Measurements from ENCODE around the gene AGAP1.

Gene AGAP1

GRCh38 chr2:235903782-235904584 is 410.1 kb downstream of the AGAP1 start:
- DNase-seq = no peak

- no peak for DNase-seq
These were observed 410.7 kb downstream of the AGAP1 start for GRCh38 chr2:235904585-235904931.

- DNase-seq = no peak
These were observed 415.0 kb downstream of the AGAP1 start for GRCh38 chr2:235908826-235909225.

DNA sequence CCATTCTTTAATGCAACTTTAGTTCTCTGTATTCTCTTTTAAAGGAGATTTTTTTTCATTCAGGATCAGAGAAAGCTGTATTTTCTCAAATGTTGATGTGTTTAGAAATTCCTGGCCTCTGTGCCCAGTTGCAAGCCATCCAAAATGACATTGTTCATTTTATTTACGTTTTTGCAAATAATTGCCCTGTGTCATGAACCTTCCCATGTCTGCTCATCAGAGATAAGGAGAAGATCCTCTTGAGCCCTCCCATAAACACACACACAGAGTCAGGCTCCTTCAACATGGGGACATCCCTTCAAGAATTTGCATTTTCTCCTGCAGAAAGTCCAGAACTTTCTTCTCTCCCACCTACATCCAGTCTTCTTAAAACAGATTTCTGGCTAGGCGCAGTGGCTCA is 415.5 kb downstream of the AGAP1 start:
- no peak for DNase-seq

DNA sequence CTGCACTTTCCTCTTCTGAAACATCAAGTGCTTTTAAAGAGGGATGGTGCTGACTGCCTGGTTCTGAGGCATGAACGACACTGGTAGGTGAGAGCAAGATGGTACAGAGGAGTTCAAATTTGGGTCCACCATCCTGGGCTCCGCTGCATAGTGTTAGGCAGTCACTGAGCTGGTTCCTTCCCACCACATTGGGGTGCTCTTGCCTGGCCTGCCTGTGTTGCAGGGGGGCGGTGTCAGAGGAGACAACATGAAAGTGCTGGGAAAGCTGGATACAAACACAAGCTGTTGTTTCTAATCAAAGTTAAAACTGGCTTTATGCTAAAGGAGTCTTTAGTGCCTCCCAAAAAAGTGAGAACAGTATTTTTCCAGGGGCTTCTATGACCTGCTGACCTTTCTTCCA is 416.2 kb downstream of the AGAP1 start:
- DNase-seq = no peak

DNA sequence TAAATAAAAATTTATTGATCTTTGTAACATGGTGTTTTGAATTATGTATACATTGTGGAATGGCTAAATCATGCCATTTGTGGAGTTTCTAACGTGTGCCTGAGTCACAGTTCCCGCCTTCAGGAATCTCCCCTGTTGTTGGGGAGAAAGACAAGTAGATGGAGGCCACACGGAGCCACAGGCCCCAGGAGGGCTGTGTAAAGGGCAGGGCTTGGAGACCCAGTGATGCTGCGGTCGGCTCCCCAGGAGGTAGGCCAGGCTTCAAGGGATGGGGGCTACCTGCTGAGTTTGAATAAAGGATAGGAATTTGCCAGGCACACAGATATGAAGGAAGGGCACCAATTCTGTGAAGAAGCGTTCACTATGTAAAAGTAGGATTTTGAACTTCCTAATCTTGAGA is 417.3 kb downstream of the AGAP1 start:
- no peak for DNase-seq

DNA sequence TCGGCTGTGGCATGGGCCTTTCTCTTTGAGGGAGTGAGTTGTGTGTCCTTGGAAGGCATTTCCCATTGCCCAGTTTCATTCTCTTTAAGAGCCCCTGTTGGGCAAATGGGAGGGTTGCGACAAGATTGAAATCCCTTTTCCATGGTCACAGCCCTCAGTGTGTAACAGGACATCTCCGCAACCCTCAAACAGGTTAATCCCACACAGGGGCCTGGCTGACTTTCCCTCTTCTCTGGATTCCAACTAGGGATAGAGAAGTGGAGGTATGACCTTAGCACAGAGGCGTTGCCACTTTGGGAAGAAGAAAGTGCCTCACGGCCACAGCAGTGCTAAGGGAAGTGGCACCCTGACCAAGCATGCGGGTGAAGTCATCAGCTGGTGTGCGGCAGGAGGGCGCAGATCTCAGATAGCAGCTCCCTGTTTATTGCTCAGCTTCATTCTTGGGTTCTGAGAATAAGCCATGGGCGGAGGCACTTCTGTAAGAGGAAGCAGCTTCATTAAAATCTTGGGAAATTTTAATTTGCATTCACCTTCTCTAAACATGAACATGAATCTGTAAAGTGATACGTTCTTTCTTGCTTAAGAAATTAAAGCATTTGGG is 417.9 kb downstream of the AGAP1 start:
- DNase-seq = no peak

DNA sequence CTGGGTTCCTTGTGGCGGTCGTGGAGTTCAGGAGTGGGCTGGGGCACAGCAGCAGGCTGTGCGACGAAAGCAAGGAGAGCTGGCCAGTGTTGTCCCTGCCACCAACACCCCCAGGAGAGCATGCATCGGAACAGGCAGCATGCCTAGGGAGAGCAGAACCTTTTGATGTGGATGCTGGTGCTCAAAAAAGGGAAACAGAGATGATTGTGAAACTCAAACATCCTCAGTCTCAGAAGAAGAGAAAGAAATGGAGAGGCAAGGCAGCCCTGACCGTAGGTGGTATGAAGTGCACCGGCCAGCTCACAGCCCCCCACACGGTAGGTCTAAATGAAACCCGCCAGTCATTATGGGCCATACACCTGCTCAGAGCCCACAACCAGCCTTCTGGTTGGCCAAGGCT is 420.9 kb downstream of the AGAP1 start:
- DNase-seq = no peak

- DNase-seq = no peak
These were observed 423.7 kb downstream of the AGAP1 start for GRCh38 chr2:235917506-235917905.

GRCh38 chr2:235918876-235919275 is 425.0 kb downstream of the AGAP1 start:
- DNase-seq = no peak

DNA sequence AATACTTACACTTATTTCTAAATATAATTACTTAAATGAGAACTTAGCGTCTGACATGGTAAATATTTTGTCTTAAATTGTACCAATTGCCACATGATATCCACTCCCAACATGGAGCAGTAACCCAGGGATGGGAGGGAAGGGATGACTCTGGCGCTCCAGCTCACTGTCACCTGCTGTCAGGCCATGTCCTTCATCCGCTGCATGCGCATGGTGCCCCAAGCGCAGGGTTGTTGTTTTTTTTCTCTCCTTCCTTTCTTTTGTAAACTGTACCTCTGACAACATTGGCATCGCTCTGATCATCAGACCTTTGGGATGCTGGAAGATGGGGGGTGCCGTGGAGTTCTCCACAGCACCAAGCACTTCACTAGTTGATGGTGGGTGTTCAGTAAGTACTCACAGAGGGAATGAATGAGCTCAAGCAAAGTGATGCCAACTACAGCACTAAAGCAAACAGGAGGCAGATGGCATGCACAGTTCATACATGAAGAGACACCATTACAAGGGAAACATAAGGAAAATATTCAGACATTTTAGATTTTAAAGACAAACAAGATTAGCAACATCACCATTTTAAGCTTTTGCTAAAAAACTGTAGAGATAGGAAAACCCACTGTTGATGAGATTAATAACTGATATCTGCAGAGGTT is 426.5 kb downstream of the AGAP1 start:
- DNase-seq = no peak

GRCh38 chr2:235921508-235922191 is 427.8 kb downstream of the AGAP1 start:
- DNase-seq = no peak

GRCh38 chr2:235922839-235923238 is 429.0 kb downstream of the AGAP1 start:
- no peak for DNase-seq

GRCh38 chr2:235923859-235924674 is 430.2 kb downstream of the AGAP1 start:
- DNase-seq = no peak

- no peak for DNase-seq
These were observed 430.8 kb downstream of the AGAP1 start for GRCh38 chr2:235924675-235925063.

- DNase-seq = no peak
These were observed 431.5 kb downstream of the AGAP1 start for GRCh38 chr2:235925250-235925919.

DNA sequence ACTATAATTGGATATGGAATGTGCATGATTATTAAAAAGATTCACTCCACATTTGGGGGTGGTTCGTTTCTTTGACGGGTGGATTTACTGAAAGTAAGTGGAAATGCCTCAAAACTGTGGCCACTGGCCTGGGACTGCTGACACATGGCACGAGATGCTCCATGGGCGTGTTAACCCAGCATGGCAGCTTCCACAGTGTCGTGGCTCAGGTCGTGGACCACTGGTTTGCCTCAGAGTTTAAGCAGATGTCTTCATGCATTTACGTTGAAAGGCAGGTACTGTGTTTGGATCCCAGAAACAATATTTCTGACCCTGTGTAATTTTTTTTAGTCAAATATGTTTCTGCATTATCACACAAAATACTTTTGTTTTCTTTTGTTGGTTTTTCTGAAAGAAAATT is 432.4 kb downstream of the AGAP1 start:
- DNase-seq = no peak

DNA sequence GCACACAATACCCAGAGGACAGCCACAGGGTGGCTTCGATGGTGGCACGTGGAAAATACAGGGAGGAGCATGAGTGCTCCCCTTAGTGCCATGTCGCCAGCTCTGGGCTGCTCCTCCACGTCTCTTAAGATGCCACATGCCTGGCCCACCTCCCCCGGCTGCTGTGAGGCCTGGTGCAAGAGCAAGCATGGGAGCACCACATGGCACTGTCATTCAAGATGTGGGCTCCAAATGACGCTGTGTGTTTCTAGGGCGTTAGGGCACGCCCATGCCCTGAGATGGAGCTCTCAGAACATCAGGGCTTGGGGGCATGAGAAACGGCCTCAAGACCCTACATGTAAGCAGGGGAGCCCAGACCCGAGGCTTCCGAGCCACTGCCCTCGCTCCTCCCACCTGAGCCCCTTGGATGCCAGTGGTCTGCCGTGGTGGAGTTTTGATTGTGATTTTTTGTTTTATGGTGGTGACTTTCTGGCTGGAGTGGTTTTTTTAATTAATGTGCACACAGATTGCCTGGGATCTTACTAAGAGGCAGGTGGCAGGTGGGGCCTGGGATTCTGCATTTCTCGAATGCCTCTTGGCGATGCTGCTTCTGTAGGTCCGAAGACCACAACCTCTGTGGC is 435.0 kb downstream of the AGAP1 start:
- no peak for DNase-seq

DNA sequence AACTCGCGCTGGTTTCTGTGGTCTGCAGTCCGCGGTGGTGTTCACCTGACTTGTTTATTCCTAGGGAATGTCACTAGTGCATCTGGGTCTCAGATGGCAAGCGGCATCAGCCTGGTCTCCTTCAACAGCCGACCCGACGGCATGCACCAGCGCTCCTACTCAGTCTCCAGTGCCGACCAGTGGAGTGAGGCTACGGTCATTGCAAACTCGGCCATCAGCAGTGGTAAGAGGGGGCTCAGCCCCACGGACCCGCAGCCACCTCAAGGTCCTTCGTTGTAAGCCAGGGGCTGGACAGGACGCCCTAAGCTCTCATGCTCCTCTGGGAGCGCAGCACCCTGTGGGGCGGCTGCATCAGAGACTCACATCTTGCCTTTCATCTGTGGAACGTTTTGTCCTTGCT is 436.9 kb downstream of the AGAP1 start:
- no peak for DNase-seq

- no peak for DNase-seq
These were observed 437.8 kb downstream of the AGAP1 start for GRCh38 chr2:235931676-235932075.

GRCh38 chr2:235934059-235934773 is 440.4 kb downstream of the AGAP1 start:
- no peak for DNase-seq

All from central memory CD4-positive, alpha-beta T cell (primary cell).